ENCODE results near the gene TMEM165. TPM values are rescaled to one million over a fixed set of nuclear protein-coding genes. Genes with fewer than 3 reads are reported as not detected.

The TMEM165 gene
- total and polyA plus RNA-seq, 2 of the 4 experiments (the other 2 are of a cell fraction) = 49.6 to 83.0 TPM

DNA sequence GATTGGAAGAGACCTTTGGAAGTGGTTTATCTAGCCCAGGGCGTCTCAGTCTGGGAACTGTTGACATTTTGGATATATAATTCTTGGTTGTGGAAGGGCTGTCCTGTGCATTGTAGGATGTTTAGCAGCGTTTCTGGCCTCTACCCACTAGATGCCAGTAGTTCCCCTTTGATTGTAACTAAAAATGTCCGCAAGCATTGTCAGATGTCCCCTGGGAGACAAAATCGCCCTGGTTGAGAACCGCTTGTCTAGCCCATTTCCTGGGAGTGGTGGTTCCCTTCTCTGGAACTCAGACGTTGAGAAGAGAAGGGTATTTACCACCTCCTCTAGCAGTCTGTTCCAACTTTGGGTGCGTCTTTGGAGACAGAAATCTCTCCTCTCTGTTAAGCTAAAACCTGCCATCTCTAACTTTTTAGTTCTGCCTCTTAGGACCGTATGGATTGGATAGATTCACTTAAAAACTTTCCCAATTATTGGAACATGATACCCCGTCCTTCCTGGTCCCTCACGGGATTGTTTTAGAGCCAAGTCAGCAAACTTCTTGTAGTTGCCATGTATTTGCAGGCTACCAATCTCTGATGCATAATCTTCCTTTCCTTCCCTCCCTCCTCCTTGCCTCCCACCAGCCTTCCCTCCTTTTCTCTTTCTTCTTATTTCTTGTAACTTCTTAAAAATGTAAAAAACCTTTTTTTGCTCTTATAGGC, 13.9 kb downstream of the TMEM165 start:
- DNase-seq (peak; percentile 13), ATAC-seq (ENCODE audit: low read depth) (peak; percentile 40; the same call in 1 of the 2 replicates)
- H4K91ac ChIP-seq (ENCODE audit: insufficient read depth, low read depth, low read length) = no peak overlapping the region
- H3K4me1 ChIP-seq (ENCODE audit: control insufficient read depth, insufficient read depth, low read length) = peaks cover 8% of the 10 kb centered on the region
- no peak overlapping the region for H2AK5ac ChIP-seq (ENCODE audit: low read depth, low read length)
- H2AFZ ChIP-seq (replicated peaks; ENCODE audit: low read length, poor library complexity) = no peak overlapping the region
- no peak overlapping the region for H3K23ac ChIP-seq (ENCODE audit: low read depth, low read length)
- in situ Hi-C loops (cut with MboI; ENCODE audit: low sequenced_read_pairs) (loop anchor here (25.0 kb wide), 1 partner anchor 453 kb away; the partner anchor contains the start of gene EXOC1), dilution Hi-C loops (cut with HindIII; ENCODE audit: low sequenced_read_pairs, unreplicated experiment) (no loop called here), intact Hi-C loops (cut with micrococcal nuclease) (no loop called here)
- no peak overlapping the region for H2BK20ac ChIP-seq (ENCODE audit: low read depth, low read length)
- peaks cover 12 to 67% of the 10 kb centered on the region in 2 experiments for H3K79me1 ChIP-seq (ENCODE audit: low read depth in 1 of 2, low read length in 2 of 2)
- no peak overlapping the region for H2BK15ac ChIP-seq (ENCODE audit: low read depth, low read length)
- H3K27ac ChIP-seq (ENCODE audit: insufficient read depth, low read length) = peak overlapping the region; percentile 9; the same call in 1 of the 2 replicates
- H2BK5ac ChIP-seq (ENCODE audit: low read depth, low read length, poor library complexity, severe bottlenecking) = peak overlapping the region; percentile 7
- ChIA-PET CTCF (interaction anchor here (1.6 kb wide), 1 partner anchor 145 kb away, joined by 3 read pairs; no protein-coding TSS in a partner anchor), POLR2A (ENCODE audit: unreplicated experiment) (no interaction called here)
- H4K20me1 ChIP-seq (ENCODE audit: insufficient read depth, low read length) = peaks cover 86% of the 10 kb centered on the region
- H3K36me3 ChIP-seq (ENCODE audit: control insufficient read depth, insufficient read depth, low read length) = peaks cover 24% of the 10 kb centered on the region
- no peak overlapping the region for H3K56ac ChIP-seq (ENCODE audit: extremely low read depth, insufficient read depth, low read length)
- no CpG with 5 or more reads among the region's 10 CpGs for WGBS, 2 experiments (ENCODE audit: extremely low coverage in 2 of 2, insufficient read length in 1 of 2)
- H3K27me3 ChIP-seq (ENCODE audit: control insufficient read depth, insufficient read depth, low read length) = no peaks in the 10 kb centered on the region
- H4K8ac ChIP-seq (ENCODE audit: low read depth in 2 of 2, low read length in 2 of 2) = peak overlapping the region in 1 of 2 experiments; percentile 16; a peak in 1 of 4 replicates
- H3K4ac ChIP-seq (ENCODE audit: low read depth, low read length) = no peak overlapping the region
- H2BK120ac ChIP-seq (ENCODE audit: low read depth, low read length) = no peak overlapping the region
- no peak overlapping the region for H3K18ac ChIP-seq (ENCODE audit: low read depth, low read length)
- no peak overlapping the region for H2AK9ac ChIP-seq (replicated peaks; ENCODE audit: low read depth, low read length, poor library complexity)
- H3K4me3 ChIP-seq (ENCODE audit: insufficient read depth, low read depth, low read length) = no peak overlapping the region
- no peak overlapping the region for H3K9ac ChIP-seq (ENCODE audit: low read depth, low read length)
- no peak overlapping the region; the same call in 1 of the 2 replicates for H3K14ac ChIP-seq (replicated peaks; ENCODE audit: low read depth, low read length)
- BruUV-seq (replicated peaks) = TSS peak; percentile 3
- H4K5ac ChIP-seq (ENCODE audit: low read depth, low read length) = no peak overlapping the region
- H3K9me3 ChIP-seq (ENCODE audit: control insufficient read depth, insufficient read depth, low read length) = no peaks in the 10 kb centered on the region
- H3K4me2 ChIP-seq (ENCODE audit: low read depth, low read length) = peak overlapping the region; percentile 54; the same call in 1 of the 2 replicates
- peaks cover 15% of the 10 kb centered on the region; the same call in 1 of the 2 replicates for H3K9me1 ChIP-seq (ENCODE audit: insufficient read depth, low read length)
- TF ChIP-seq RCOR1 (IDR thresholded peaks at IDR 0.05; ENCODE audit: insufficient replicate concordance, low read length) = no peak
- TF ChIP-seq, protein P1, sequence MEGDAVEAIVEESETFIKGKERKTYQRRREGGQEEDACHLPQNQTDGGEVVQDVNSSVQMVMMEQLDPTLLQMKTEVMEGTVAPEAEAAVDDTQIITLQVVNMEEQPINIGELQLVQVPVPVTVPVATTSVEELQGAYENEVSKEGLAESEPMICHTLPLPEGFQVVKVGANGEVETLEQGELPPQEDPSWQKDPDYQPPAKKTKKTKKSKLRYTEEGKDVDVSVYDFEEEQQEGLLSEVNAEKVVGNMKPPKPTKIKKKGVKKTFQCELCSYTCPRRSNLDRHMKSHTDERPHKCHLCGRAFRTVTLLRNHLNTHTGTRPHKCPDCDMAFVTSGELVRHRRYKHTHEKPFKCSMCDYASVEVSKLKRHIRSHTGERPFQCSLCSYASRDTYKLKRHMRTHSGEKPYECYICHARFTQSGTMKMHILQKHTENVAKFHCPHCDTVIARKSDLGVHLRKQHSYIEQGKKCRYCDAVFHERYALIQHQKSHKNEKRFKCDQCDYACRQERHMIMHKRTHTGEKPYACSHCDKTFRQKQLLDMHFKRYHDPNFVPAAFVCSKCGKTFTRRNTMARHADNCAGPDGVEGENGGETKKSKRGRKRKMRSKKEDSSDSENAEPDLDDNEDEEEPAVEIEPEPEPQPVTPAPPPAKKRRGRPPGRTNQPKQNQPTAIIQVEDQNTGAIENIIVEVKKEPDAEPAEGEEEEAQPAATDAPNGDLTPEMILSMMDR (conservative IDR thresholded peaks at IDR 0.05; ENCODE audit: low read depth, low read length) = peak; percentile 33; the same call in 1 of the 2 replicates
- TF ChIP-seq, protein P2, sequence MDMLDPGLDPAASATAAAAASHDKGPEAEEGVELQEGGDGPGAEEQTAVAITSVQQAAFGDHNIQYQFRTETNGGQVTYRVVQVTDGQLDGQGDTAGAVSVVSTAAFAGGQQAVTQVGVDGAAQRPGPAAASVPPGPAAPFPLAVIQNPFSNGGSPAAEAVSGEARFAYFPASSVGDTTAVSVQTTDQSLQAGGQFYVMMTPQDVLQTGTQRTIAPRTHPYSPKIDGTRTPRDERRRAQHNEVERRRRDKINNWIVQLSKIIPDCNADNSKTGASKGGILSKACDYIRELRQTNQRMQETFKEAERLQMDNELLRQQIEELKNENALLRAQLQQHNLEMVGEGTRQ (IDR thresholded peaks at IDR 0.05; ENCODE audit: low read depth, low read length) = no peak
- TF ChIP-seq, protein P3, sequence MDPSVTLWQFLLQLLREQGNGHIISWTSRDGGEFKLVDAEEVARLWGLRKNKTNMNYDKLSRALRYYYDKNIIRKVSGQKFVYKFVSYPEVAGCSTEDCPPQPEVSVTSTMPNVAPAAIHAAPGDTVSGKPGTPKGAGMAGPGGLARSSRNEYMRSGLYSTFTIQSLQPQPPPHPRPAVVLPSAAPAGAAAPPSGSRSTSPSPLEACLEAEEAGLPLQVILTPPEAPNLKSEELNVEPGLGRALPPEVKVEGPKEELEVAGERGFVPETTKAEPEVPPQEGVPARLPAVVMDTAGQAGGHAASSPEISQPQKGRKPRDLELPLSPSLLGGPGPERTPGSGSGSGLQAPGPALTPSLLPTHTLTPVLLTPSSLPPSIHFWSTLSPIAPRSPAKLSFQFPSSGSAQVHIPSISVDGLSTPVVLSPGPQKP (IDR thresholded peaks at IDR 0.05; ENCODE audit: borderline replicate concordance, low read depth, low read length) = no peak
- peak; percentile 43; the same call in 1 of the 2 replicates for TF ChIP-seq RAD21 (IDR thresholded peaks at IDR 0.05; ENCODE audit: low read length)
- TF ChIP-seq RFX5 (IDR thresholded peaks at IDR 0.05; ENCODE audit: low read depth, low read length) = no peak
- no peak for TF ChIP-seq CEBPB (IDR thresholded peaks at IDR 0.05; ENCODE audit: low read depth, low read length)
- TF ChIP-seq POLR2A (IDR thresholded peaks at IDR 0.05; ENCODE audit: low read depth, low read length) = no peak
- TF ChIP-seq CHD1 (IDR thresholded peaks at IDR 0.05; ENCODE audit: low read depth, low read length) = no peak
- no peak for TF ChIP-seq BHLHE40 (IDR thresholded peaks at IDR 0.05; ENCODE audit: low read depth, low read length)
- TF ChIP-seq NFE2L2 (IDR thresholded peaks at IDR 0.05; ENCODE audit: low read depth, low read length) = no peak
- TF ChIP-seq FOS (IDR thresholded peaks at IDR 0.05; ENCODE audit: low read depth, low read length) = no peak
- TF ChIP-seq MAFK (IDR thresholded peaks at IDR 0.05; ENCODE audit: low read depth, low read length) = peak; percentile 55
- TF ChIP-seq SMC3 (IDR thresholded peaks at IDR 0.05; ENCODE audit: low read depth, low read length) = no peak
- no peak for TF ChIP-seq MXI1 (IDR thresholded peaks at IDR 0.05; ENCODE audit: borderline replicate concordance, low read depth, low read length)
